Neural progenitor cell (in vitro differentiated cells): ENCODE results near the gene CDK3.

Experiments used
- CTCF ChIP-seq: fragments of 200-600 bp; sonication (generic); IDR thresholded peaks from 2 replicates; pipeline ENCODE4 v1.5.1; 2017; ENCODE audit warnings: antibody characterized with exemption, mild to moderate bottlenecking
- EZH2phosphoT487 ChIP-seq: fragments of 200-600 bp; sonication (generic); IDR thresholded peaks from 2 replicates; pipeline ENCODE4 v1.6.1; 2017; ENCODE audit warnings: antibody characterized with exemption

DNA sequence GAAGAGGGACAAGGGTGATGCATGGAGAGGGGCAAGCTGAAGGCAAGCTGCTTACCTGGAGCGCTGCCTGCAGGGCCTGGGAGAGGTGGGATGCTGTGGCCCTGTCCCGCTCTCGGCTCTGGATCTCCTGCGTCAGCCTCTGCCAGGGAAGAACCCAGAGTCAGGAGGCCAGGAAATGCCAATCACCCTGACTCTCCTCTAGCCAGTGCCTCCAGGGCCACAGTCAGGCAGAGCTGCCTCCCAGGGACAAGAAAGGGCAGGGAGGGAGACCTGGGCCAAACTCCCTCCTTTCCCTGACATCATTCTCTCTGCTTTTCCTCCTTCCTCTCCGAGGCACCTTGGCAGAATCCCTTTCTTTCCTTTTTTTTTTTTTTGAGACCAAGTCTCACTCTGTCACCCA is 11.3 kb downstream of the CDK3 start:
- TF ChIP-seq CTCF: no peak
- no peak for TF ChIP-seq EZH2phosphoT487
